ENCODE data around the gene FAM83G.

DNA sequence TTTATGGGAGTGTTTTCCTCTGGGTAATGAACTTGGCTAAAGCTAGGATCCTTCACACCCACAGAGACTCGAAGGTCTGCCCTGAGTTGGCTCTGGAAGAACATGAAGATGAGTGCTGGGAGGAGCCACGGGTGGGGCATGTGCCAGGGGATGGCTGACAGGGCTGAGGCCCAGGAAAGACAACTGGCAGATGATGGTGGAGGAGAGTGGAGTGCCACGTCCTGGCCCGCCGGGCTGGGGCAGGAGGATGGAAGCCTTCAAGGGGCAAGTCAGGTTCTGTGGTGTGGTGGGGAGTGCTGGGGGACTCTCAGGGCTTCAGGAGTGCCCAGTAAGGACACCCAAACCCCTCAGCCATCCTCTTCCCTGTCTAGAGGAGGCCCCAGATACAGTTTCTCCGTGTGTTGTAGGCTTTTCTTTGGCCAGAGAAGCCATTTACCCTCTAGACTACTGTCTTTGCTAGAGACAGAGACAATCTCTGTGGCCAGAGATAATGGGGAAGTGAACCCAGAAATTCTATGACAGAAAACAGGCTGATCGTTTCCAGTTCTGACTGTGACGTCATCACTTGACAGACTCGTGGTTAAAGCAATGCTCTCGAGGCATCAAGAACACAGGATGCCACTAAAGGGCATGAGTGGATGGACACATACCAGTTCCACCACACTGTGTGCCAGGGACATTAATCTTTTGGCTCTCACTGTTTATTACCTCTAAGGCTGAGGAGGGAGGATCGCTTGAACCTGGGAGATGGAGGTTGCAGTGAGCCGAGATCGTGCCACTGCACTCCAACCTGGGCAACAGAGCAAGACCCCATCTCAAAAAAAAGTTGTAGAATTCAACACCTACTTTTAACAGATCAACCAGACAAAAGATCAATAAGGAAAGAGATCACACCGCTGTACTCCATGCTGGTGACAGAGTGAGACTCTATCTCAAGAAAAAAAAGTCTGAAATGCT lies 71.2 kb downstream of the FAM83G start:
- TF ChIP-seq, protein P1, sequence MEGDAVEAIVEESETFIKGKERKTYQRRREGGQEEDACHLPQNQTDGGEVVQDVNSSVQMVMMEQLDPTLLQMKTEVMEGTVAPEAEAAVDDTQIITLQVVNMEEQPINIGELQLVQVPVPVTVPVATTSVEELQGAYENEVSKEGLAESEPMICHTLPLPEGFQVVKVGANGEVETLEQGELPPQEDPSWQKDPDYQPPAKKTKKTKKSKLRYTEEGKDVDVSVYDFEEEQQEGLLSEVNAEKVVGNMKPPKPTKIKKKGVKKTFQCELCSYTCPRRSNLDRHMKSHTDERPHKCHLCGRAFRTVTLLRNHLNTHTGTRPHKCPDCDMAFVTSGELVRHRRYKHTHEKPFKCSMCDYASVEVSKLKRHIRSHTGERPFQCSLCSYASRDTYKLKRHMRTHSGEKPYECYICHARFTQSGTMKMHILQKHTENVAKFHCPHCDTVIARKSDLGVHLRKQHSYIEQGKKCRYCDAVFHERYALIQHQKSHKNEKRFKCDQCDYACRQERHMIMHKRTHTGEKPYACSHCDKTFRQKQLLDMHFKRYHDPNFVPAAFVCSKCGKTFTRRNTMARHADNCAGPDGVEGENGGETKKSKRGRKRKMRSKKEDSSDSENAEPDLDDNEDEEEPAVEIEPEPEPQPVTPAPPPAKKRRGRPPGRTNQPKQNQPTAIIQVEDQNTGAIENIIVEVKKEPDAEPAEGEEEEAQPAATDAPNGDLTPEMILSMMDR (conservative IDR thresholded peaks at IDR 0.05 in 1 of 2, IDR thresholded peaks at IDR 0.05 in 1 of 2; ENCODE audit: extremely low read depth in 1 of 2, insufficient read depth in 1 of 2, low read depth in 1 of 2, low read length in 2 of 2), result no peak
- no peak for TF ChIP-seq EZH2 (IDR thresholded peaks at IDR 0.05; ENCODE audit: borderline replicate concordance, low read length)

Data from mammary epithelial cell (primary cell).